T47D (cell line): ENCODE results near the gene TCHP.
"Not testable (repeated sequence)": the region's sequence is repeated elsewhere in the genome, so short reads cannot be mapped to it uniquely, and the experiment has no call there.

Experiments used
- DNase-seq, 2 experiments: peaks; one replicate each; pipeline versions ENCODE4 v3.0.0 to v3.0.0-alpha.2; 2011 to 2012; ENCODE audit warnings: low read depth in 1 of 2, low spot score in 1 of 2
- JUND ChIP-seq: IDR thresholded peaks from 2 replicates; pipeline ENCODE4 v1.6.1; 2012; ENCODE audit warnings: low read depth
- in situ Hi-C: cut with HindIII; loops from 2 replicates; pipeline ENCODE4 v1.10.0; 2016; ENCODE audit warnings: low sequenced_read_pairs, low pct_unique_long_range_greater_than_20kb

Gene TCHP

DNA sequence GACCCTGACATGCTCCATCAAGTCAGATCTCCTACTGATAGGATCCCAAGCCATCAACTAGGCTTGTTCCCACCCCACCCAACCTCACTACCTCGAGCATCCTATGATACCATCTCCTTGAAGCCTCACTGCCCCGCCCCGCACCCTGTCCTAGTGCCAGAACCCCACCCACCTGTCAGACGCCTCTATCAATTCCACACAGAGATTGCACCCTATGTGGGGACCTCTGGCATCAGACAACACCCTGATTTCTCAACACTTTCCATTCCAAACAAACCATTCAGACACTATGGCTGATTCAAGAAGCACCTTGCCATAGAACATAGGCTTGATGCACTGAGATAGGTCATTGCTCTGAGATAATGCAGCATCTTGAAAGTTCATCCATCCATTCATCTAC, 16.6 kb upstream of the TCHP start:
- no peak for TF ChIP-seq JUND
- DNase-seq = no peak
- in situ Hi-C loops = no loop called here

DNA sequence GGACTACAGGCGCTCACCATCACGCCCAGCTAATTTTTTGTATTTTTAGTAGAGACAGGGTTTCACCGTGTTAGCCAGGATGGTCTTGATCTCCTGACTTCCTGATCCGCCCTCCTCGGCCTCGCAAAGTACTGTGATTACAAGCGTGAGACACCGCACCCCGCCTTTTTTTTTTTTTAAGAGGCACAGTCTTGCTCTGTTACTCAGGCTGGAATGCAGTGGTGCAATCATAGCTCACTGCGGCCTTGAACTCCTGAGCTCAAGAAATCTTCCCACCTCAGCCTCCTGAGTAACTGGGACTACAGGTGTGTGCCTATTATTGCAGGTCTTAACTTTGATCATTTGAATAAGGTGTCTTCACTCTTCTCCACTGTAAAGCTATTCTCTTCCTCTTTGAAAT, 14.5 kb upstream of the TCHP start:
- in situ Hi-C loops = no loop called here
- no peak for DNase-seq
- TF ChIP-seq JUND = no peak

- in situ Hi-C loops = no loop called here
- no peak for TF ChIP-seq JUND
- no peak for DNase-seq
Measured at GRCh38 chr12:109888179-109889020, 11.7 kb upstream of the TCHP start.

GRCh38 chr12:109890620-109891170, 9.4 kb upstream of the TCHP start:
- in situ Hi-C loops = no loop called here
- no peak for TF ChIP-seq JUND
- no peak for DNase-seq

DNA sequence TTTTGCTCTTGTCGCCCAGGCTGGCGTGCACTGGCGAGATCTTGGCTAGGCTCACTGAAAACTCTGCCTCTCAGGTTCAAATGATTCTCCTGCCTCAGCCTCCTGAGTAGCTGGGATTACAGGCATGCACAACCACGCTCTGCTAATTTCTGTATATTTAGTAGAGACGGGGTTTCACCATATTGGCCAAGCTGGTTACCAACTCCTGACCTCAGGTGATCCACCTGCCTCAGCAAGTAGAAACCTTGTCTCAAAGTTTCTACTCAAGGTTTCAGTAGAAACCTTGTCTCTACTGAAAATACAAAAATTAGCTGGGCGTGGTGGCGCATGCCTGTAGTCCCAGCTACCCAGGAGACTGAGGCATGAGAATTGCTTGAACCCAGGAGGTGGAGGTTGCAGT, 8.3 kb upstream of the TCHP start:
- in situ Hi-C loops, DNase-seq: not testable (repeated sequence)

GRCh38 chr12:109892165-109892715, 7.8 kb upstream of the TCHP start:
- in situ Hi-C loops = no loop called here
- no peak for DNase-seq
- TF ChIP-seq JUND = no peak

DNA sequence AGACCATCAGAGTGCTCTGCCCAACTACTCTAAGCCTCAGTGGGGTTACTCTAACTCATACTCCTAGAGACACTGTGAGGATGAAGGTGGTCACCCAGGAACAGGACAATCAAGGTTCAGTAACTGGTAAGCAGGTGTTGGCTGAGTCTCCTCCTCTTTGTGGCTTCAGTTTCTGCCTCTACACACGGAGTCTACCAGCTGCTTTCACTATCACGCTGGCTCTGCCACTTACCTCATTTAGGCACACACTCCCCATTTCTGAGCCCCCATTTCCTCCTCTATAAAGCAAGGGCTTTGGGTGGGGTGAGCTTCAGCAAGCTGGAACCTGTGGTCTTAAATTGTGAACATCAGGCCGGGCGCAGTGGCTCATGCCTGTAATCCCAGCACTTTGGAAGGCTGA, 7.3 kb upstream of the TCHP start:
- in situ Hi-C loops = no loop called here
- DNase-seq = no peak
- no peak for TF ChIP-seq JUND

GRCh38 chr12:109893261-109893995, 6.6 kb upstream of the TCHP start:
- DNase-seq = no peak
- in situ Hi-C loops = no loop called here
- TF ChIP-seq JUND = no peak

DNA sequence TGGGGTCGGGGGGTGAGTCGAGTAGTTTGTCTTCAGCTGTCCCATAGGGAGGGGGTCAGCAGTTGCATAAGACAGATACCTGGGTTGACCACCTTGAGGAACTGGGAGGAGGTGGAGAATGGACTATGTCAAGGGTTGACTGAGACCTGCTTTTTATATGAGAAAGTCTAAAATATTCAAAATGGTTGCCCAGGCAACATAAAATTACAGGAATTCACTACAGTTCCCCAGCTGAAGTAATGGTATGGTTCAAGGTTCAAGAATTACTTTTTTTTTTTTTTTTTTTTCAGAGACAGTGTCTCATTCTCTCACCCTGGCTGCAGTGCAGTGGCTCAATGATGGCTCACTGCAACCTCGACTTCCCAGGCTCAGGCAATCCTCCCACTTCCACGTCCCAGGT, 5.1 kb upstream of the TCHP start:
- no peak for DNase-seq
- in situ Hi-C loops = no loop called here
- TF ChIP-seq JUND = no peak

GRCh38 chr12:109896188-109896587, 3.9 kb upstream of the TCHP start:
- in situ Hi-C loops = no loop called here
- TF ChIP-seq JUND = no peak
- DNase-seq = no peak

DNA sequence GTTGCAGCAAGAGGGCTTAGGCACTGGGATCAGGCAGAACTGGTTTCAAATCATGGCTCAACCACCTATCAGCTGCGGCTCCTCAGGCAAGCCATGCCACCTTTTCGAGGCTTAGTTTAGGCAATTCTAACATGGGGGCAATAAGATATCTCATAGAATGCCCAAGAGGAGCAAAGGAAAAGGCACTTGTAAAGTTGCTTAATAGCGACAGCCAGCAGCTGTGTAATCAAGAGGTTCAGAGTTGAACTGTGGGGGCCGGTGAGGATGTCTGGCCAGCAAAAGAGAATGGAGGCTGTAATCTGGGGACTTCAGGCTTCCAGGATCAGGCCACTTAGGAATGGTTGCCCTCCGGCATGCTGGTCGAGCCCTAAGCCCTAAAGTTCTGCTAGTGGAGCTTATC, 3.0 kb upstream of the TCHP start:
- in situ Hi-C loops = no loop called here
- DNase-seq = no peak
- TF ChIP-seq JUND = no peak

GRCh38 chr12:109899345-109899744, 729 bp upstream of the TCHP start:
- DNase-seq, in situ Hi-C loops: not testable (repeated sequence)
